GM18498 (cell line): Measurements from ENCODE around the gene MTR.
"Not testable (repeated sequence)": the region's sequence is repeated elsewhere in the genome, so short reads cannot be mapped to it uniquely, and the experiment has no call there.

Experiments
- ATAC-seq: cut with Tn5 transposase; IDR thresholded peaks from one replicate; pipeline ENCODE4 v1.9.1; 2021; ENCODE audit warnings: mild to moderate bottlenecking, moderate library complexity; ENCODE audit not compliant: unreplicated experiment

The MTR gene

DNA sequence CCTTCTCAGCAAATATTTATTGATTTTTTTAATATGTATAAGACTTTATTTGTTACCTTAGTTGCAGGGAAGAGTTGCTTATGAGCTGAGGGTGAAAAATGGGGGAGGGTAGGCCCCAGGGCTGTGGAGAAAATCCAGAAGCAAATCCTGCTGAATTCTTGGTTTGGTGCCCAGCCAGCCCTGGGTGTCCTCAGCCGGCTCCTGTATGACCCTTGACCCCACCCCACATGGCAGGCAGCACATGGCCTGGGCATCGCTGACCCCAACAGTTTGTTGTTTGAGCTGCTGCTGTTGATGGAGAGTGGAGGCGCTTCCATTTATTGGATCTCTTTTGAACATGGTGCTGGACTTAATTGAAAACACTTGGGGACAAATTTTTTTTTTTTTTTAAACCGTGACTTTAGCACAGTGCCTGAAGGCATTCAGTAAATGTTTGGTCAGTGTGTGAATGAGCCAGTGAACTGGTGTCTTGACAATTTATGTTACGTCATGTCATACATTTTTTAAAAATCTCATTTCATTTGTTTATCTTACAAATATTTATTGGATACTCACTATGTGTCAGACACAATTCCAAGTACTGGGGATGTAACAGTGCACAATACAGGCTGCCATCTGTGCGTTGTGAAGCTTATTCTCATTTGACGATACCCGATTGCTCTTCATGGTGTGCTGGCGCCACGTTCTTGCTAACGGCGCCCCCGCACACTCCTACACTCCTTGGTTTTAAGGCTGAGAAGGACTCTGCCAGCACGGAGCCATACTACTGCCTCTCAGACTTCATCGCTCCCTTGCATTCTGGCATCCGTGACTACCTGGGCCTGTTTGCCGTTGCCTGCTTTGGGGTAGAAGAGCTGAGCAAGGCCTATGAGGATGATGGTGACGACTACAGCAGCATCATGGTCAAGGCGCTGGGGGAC lies 98.8 kb downstream of the MTR start:
- no peak for ATAC-seq

DNA sequence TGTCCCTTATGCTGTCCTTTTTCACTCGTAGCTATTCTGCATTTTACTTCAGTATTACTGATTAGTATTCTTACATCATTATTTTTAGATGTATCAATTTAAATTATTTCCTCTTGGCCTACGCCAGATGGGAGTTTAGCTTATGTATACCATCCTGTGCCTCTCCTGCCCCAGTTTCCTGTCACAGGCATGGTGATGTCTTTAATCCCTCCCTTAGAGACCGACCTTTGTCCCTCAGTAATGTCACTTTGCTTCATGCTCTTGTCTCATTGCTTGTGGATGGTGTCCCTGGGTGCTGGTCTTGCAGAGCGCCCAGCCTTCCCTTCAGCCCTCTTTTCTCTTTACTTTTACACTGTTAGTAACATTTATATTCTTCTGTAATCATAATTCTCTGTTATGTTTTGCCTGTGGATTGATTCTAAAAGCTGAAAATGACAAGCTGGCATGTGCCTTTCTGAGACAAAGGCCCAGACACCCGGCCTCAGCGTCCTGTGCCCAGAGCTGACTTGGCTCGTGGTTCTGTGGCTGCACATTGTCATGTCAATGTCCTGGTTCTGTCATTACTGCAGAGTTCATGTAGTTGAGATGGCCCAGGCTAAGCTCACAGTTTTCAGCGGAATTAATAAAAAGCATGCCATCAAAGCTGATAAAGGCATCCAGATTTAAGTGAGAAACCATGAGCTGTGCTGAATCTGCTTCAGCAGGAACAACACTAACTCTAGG lies 100.7 kb downstream of the MTR start:
- ATAC-seq: no peak

DNA sequence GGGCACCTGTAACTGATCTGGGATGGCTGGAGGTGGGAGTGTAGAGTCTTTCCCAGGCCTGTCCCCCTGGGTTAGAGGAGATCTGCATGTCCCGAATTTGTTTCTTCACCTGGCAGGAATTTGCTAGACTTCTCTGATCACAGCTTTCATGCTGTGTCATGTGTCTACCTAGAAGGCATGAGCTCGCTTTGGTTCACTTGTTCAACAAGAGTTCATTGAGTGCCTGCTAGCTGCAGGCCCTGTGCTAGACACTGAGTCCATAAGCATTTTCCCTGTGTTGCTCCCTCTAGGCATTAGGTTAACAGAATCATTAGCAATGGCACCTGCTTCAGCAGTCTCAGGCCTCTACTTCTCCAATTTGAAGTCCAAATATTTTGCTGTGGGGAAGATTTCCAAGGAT lies 101.6 kb downstream of the MTR start:
- no peak for ATAC-seq

DNA sequence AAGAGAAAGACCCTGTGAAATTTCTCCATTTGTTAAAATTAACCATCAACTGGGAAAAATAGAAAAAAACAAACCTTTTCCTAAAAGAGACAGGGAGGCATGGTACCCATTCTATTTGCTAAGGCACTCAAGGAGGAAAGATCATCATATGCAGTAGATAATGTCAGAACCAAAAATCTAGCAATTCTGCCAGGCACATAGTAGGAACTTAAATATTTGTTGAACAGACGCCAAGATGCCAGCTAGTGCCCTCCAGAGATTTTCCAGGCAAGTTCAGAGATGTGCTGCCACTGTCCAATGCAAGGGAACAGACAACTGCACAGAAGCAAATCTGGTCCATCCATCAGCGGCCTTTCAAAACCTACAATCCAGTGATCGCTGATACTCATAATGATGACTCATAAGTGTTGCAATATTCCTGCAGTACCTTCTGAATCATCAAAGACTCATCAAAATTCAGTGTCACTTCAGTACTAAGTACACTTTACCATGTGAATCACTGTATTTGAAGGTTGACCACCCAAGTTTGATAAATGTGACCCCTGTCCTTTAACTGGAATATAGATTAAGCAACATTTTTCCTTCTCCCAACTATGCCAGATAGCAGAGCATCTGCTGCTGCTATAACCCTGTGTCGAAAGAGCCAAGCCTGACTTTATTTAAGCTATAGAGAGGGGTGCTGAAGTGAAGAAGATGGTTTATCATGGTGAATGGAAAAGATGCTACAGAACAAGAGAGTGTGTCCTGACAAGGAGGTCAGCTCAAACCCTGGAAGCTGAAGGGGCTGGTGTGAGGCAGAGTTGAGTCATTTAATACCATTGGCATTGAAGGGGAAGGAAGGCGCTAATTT lies 110.0 kb downstream of the MTR start:
- no peak for ATAC-seq

DNA sequence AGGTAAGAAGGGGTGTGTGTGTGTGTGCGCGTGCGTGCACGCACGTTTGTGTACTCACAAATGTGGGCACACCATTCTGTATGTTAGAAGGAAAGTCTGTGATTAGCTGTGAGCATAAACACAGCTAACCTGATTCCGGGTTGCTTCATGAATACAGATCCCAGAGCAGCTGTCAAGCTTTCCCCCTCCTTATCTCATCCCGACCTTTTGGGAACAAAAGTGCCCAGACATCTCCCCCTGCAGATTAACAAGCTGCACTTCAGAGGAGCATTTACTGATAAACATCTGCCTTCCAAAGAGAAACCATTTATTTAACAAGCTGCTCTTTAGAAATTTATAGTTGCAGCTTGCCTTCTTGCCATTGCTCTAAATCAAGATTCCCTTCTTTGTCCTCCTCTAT lies 112.1 kb downstream of the MTR start:
- no peak for ATAC-seq

DNA sequence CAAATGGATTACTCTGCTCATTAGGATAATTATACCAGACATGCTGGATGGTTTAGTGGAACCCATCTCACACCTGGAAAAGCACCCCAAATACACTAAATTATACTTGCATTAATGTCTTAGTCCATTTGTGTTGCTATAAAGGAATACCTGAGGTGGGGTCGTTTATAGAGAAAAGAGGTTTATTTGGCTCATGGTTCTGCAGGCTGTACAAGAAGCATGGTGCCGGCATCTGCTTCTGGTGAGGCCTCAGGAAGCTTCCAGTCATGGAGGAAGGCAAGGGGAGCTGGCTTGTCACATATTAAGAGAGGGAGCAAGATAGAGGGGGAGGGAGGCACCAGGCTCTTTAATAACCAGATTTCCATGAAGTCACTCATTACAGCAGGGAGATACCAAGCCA lies 113.6 kb downstream of the MTR start:
- ATAC-seq: no peak

DNA sequence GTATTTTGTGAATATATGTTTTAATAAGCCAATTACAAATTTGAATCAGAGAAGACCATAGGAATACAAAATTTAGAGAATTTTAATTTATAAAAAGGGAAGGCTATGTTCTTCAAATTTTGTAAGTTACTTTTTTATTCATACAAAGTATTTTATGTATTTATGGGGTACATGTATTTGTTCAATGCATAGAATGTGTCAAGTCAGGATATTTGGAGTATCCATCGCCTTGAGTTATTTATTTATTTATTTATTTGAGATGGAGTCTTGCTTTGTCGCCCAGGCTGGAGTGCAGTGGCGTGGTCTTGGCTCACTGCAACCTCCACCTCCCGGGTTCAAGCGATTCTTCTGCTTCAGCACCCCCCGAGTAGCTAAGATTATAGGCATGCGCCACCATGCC lies 116.0 kb downstream of the MTR start:
- ATAC-seq: not testable (repeated sequence)

DNA sequence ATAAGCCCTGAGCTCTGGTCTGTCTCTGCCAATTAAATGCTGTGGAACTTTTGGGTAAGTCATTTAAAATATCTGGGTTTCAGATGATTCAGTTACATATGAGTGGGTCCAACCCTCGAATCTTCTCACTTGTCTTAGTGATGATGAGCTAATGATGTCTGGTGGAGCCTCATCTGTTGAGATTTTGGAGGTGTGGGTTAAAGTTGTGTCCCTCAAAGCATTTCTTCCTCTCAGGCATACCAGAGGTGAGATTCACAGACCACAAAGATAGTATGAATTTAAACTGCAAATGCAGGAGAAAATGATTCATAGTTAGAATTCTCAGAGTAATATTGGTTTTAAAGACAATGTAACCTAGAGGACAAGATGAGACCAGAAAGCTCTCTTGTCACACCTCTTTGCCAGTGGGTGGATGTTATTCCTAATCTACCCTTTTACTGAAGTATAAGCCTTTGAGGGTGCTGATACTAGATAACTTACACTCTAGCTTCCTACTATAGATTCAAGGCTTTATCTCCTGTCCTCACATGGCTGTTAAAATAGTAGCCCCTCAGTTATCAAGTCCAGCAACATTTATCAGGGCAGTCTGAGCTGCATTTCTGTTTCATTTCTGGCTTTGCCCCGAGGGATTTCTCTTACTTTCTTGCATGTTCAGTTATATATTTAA lies 118.4 kb downstream of the MTR start:
- ATAC-seq: no peak

DNA sequence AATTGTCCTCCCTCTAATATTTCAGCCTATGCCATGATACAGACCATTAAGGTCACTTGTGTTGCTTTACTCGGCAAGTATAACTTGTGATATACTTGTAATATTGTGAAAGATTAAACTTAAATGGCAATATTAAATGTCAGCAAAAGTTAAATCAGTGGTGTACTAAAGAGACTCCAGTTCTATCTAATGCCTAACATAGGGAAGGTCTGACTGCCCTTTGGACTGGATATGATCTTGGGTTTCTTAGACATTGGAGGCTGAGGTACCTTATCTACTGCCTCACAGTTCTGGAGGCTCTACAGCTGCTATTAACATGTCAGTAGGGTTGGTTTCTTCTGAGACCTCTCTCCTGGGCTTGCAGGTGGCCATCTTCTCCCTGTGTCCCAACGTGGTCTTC lies 119.3 kb downstream of the MTR start:
- ATAC-seq: no peak

DNA sequence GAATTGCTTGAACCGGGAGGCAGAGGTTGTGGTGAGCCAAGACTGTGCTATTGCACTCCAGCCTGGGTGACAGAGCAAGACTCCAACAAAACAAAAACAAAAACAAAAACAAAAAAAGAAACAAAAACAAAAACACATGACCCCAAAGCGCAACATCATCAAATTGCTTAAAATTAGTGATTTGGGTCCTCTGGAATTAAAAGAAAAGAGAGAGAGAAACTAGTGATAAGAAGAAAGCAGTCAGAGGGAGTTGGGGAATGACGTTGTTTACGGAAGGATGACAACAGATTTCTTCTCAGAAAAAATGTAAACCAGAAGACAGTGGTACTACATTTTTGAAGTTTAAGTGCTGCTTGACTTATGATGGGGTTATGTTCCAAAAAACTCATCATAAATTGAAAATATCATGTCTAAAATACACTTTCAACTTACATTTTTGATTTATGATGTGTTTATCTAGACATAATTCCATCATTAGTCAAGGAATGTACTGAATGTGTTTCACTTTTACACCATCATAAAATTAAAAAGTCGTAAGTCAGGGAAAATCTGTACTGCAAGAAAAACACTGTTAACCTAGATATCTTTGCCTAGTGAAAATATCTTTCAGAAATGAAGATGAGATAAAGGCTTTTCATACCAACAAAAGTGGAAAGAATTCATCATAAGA lies 121.2 kb downstream of the MTR start:
- no peak for ATAC-seq

DNA sequence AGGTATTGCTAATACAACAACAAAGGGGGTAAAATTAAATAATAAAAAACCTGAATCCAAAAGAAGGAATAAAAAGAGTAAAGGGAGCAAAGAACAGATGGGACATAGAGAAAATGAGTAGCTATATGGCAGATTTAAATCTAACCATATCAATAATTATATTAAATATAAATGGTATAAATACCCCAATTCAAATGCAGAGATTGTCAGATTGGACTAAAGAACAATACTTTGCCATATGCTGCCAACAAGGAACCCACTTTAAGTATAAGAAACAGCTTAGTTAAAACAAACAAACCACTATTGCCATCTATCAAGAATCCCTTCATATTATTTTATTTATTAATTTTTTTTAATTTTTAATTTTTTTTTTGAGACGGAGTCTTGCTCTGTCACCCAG lies 122.4 kb downstream of the MTR start:
- ATAC-seq: no peak

DNA sequence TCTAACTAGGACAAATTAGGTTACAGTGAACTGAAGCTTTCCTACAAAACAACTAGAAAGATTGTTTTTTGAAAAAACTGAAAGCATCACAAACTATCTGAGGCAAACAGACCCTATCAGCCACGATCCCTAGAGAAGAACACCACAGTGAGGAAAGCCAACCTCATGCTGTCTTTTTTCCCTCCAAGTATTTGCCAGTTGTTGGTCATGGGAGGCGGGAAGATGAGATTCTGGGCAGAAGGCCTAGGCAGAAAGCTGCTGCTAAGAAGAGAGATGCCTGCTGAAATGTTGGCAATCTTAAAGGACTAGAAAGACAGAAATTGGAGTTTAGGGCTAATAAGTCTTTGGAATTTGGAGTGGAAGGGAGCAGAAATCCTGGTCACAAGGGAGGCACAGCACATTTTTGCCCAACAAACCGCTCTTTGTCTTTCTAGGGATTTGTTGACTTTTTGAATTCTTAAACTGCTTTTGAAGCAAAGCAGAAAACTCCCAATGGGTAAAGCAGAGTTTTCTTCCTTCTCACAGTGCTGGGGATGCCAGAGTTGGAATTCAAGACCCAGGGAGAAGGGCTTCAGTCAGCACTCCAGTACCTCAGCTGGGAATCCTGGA lies 125.3 kb downstream of the MTR start:
- ATAC-seq: no peak

DNA sequence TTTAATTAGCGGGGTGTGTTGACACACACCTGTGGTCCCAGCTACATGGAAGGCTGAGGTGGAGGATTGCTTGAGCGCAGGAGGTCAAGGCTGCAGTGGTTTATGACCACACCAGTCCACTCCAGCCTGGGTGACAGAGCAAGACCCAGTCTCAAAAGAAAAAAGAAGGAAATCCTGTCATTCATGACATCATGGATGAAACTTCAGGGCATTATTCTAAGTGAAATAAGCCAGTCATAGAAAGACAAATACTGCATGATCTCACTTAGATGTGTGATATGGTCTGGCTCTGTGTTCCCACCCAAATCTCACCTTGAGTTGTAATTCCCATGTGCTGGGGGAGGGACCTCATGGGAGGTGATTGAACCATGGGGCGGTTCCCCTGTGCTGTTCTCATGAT lies 126.5 kb downstream of the MTR start:
- ATAC-seq: no peak

DNA sequence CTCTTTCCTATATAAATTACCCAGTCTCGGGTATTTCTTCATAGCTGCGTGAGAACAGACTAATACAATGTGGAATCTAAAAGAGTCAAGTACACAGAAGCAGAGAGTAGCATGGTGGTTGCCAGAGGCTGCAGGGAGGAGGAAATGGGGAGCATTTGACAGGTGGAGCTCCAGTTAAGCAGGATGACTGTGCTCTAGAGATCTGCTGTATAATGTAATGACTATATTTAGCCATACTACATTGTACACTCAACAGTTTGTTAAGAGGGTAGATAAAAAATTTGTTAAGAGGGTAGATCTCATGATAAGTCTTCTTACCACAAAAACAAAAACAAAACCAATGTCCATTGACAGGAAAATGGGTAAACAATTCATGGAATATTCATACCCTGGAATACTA lies 127.1 kb downstream of the MTR start:
- ATAC-seq: no peak

DNA sequence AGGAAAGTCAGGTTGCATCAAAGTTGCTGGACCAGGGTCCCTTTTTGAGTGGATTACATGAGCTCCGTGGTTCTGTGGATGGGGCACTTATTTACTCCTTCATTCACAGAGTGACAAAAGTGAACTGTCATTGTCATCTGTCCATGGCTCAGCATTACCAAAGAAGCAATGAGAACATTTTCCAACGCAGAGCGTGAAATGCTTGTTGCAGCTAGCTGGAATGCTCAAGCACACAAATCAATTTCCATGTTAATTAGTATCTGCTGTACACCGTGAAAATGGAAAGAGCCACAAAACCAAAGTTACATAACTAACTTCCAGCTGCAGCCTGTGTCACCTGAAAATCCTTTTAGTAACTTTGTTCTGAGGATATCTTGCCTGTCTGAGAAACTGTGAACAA lies 130.3 kb downstream of the MTR start:
- ATAC-seq: no peak

DNA sequence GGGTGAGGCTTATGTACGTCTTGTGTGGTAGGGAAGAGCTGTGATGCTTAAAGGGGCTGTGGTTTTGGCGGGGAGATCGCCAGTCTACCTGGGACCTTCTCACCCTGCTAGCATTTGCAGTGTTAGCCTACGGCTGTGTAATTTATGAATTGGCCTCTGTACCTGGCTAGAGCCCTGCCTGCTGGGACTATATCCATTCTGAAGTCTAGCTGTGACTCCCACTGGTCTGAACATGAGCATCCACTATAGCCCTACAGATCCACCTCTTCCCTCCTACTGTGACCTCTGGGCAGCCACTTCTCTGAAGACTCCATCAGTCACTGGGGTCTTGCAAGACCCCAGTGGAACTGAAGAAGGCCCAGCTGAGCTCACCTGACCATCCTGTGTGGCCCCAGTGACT lies 135.4 kb downstream of the MTR start:
- ATAC-seq: no peak

DNA sequence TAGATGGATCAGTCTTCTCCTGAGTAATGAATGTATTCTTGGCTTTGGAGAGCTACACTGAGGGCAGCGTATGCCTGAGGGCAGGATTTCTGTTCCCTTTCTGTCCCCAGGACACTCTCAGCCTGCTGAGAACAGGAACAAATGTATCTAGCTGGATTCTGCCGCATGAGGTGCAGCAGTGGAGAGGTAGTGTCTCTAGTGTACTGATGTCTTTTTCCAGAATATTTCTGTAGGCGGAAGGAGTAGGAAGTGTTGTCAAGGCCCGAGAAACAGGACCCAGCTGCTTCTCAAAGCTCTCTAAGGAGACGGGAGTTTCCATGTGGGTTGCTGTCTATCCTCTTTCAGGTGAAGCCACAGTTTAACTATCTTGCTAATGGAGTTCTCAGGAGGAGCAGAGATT lies 143.7 kb downstream of the MTR start:
- ATAC-seq: no peak

DNA sequence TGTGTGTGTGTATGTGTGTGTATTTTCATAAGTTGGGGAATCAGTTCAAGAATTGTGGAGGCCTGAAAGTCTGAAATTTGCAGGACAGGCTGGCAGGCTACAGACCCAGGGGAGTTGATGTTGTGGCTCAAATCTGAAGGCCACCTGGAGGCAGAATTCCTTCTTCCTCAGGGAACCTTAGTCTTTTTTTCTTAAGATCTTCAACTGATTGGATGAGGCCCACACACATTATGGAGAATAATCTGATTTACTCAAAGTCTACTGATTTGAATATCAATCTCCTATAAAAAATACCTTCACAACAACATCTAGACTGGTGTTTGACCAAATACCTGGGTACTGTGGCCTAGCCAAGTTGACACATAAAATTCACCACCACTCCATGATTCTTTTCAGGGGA lies 147.3 kb downstream of the MTR start:
- ATAC-seq: no peak

DNA sequence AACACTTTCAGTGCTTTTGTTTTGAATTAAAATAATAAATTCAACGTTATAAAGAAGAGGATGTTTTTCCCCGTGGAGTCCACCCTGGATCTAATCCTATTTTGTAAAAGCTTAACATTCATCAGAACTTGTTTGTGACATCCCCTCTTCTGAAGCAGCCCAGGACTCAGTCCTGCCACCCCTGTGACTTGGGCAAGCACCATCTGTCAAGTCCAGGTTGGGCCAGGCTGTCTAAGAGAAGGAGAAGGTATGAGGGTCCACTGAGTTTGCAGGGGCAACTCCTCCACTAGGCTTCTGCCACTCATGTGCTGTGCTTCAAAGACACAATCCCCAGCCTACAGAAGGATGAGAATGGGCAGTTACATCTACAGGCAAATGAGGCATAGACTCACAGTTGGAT lies 149.5 kb downstream of the MTR start:
- ATAC-seq: no peak

DNA sequence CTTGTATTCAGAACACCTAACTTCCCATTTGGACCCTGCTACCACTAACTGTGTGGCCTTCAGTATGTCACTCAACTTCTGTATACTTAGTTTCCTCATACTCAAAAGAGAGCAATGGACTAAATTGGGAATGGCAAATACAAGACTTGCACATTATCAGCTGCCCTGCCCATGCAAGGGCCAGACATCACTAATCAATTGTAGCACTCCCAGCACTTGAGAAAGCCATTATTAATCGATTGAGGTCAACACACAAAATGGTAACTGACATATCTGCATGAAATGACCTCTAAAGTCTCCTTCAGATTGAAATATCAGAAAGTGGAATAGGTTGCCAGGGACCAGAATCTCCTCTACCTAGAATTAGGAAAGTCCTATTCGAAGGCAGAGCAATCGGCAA lies 149.9 kb downstream of the MTR start:
- ATAC-seq: no peak
